ENCODE results near the gene MDP1. TPM values are rescaled to one million over a fixed set of nuclear protein-coding genes. Genes with fewer than 3 reads are reported as not detected.
A peak's percentile ranks its signal among the peaks of the same experiment; 100 is the strongest.

MDP1 gene
- total RNA-seq, 1 experiment from 2014 or later, result 8.9 TPM

GRCh38 chr14:24188251-24189058, 27.4 kb downstream of the MDP1 start, which contains the start of gene IPO4:
Gene IPO4, minus strand, starts transcription at chr14:24188816. Its CDS starts 29 bp downstream, at chr14:24188787.
- ATAC-seq (peak; percentile 93), DNase-seq (ENCODE audit: low read depth, low spot score) (peak; percentile 69)
- Histone ChIP-seq H3K9me3 (ENCODE audit: control insufficient read depth, insufficient read depth, low read depth, low read length) (no peaks in the 10 kb centered on the region), H3K4me3 (ENCODE audit: low read depth in 2 of 2, low read length in 2 of 2) (peak within 1 kb of the TSS; percentile 81 to 82), H3K36me3 (ENCODE audit: control insufficient read depth, insufficient read depth, low read length) (0 out of 2 replicates have a peak, but pooled peaks cover 2% of the 10 kb centered on the region), H3K27ac (ENCODE audit: low read length) (peak within 1 kb of the TSS; percentile 83), H3K27me3 (ENCODE audit: control insufficient read depth, insufficient read depth, low read length) (no peaks in the 10 kb centered on the region), H3K4me1 (ENCODE audit: control insufficient read depth, insufficient read depth, low read length) (0 out of 2 replicates have a peak, but pooled peaks cover 10% of the 10 kb centered on the region)
- in situ Hi-C loops (cut with HindIII; ENCODE audit: low pct_unique_long_range_greater_than_20kb, low sequenced_read_pairs), result no loop called here
- TF ChIP-seq TCF7L2 (IDR thresholded peaks at IDR 0.05; ENCODE audit: low read depth, low read length) (no peak), SIN3A (IDR thresholded peaks at IDR 0.05; ENCODE audit: borderline replicate concordance, insufficient read depth, low read depth, low read length) (peak; percentile 94), REST (IDR thresholded peaks at IDR 0.05; ENCODE audit: insufficient read depth in 1 of 2, low read depth in 2 of 2, low read length in 1 of 2) (0 out of 4 replicates have a peak, but pooled peaks of 1 of the 2 experiments have one; percentile 20), POLR2AphosphoS5 (IDR thresholded peaks at IDR 0.05; ENCODE audit: low read depth, low read length) (peak; percentile 90)
- POLR2A ChIA-PET, result interaction anchor here (1.0 kb wide), 1 partner anchor 54 kb away, joined by 6 read pairs; the partner anchor contains the start of gene TINF2
- intact Hi-C loops (cut with micrococcal nuclease; ENCODE audit: unreplicated experiment), result no loop called here
- BruUV-seq (replicated peaks), result no TSS peak
- CTCF ChIA-PET, result no interaction called here

GRCh38 chr14:24187539-24187915, 28.3 kb downstream of the MDP1 start:
- no peak for DNase-seq (ENCODE audit: low read depth, low spot score)
- in situ Hi-C loops (cut with HindIII; ENCODE audit: low pct_unique_long_range_greater_than_20kb, low sequenced_read_pairs) (no loop called here), intact Hi-C loops (cut with micrococcal nuclease; ENCODE audit: unreplicated experiment) (no loop called here)
- H3K27ac ChIP-seq (ENCODE audit: low read length), result peak overlapping the region; percentile 83
- peak overlapping the region; percentile 81 to 82 for H3K4me3 ChIP-seq (ENCODE audit: low read depth in 2 of 2, low read length in 2 of 2)
- ATAC-seq, result no peak
- H3K27me3 ChIP-seq (ENCODE audit: control insufficient read depth, insufficient read depth, low read length), result no peaks in the 10 kb centered on the region
- 0 out of 2 replicates have a peak, but pooled peaks cover 2% of the 10 kb centered on the region for H3K36me3 ChIP-seq (ENCODE audit: control insufficient read depth, insufficient read depth, low read length)
- 0 out of 2 replicates have a peak, but pooled peaks cover 10% of the 10 kb centered on the region for H3K4me1 ChIP-seq (ENCODE audit: control insufficient read depth, insufficient read depth, low read length)
- BruUV-seq (replicated peaks), result no TSS peak
- ChIA-PET POLR2A (interaction anchor here (0.6 kb wide), 1 partner anchor 26 kb away, joined by 3 read pairs; no protein-coding TSS in a partner anchor), CTCF (no interaction called here)
- H3K9me3 ChIP-seq (ENCODE audit: control insufficient read depth, insufficient read depth, low read depth, low read length), result no peaks in the 10 kb centered on the region
- TF ChIP-seq CTCF (IDR thresholded peaks at IDR 0.05) (no peak), POLR2AphosphoS5 (IDR thresholded peaks at IDR 0.05; ENCODE audit: low read depth, low read length) (no peak), REST (IDR thresholded peaks at IDR 0.05; ENCODE audit: insufficient read depth in 1 of 2, low read depth in 2 of 2, low read length in 1 of 2) (no peak), SIN3A (IDR thresholded peaks at IDR 0.05; ENCODE audit: borderline replicate concordance, insufficient read depth, low read depth, low read length) (no peak), TCF7L2 (IDR thresholded peaks at IDR 0.05; ENCODE audit: low read depth, low read length) (no peak)

Data from Panc1 (cell line).